GM12864 (cell line): Measurements from ENCODE around the gene DUS2.

ENCODE experiments used
- DNase-seq: peaks from one replicate; pipeline ENCODE4 v3.0.0-alpha.2; 2011; ENCODE audit warnings: low read depth
- H3K4me3 ChIP-seq: 2 replicates; pipeline ENCODE4 v1.5.1; 2011; ENCODE audit warnings: mild to moderate bottlenecking, low read depth, low read length, control low read depth
- CTCF ChIP-seq: IDR thresholded peaks from 2 replicates; pipeline ENCODE4 v1.5.1; 2011; ENCODE audit warnings: low read depth, mild to moderate bottlenecking, moderate library complexity, low read length, control low read depth, inconsistent platforms; ENCODE audit errors: missing control alignments

The DUS2 gene

GRCh38 chr16:68126395-68126794 lies 103.3 kb downstream of the DUS2 start:
- H3K4me3 ChIP-seq: no peak overlapping the region
- peak; percentile 31 for DNase-seq
- no peak for TF ChIP-seq CTCF

- TF ChIP-seq CTCF: no peak
Measured at GRCh38 chr16:68128577-68129305, 105.7 kb downstream of the DUS2 start.

More at GRCh38 chr16:68128577-68129305, 105.7 kb downstream of the DUS2 start:
- no peak for DNase-seq
- no peak overlapping the region for H3K4me3 ChIP-seq
